Neural crest cell (in vitro differentiated cells): Measurements from ENCODE around the gene FAM149B1. TPM values are rescaled to one million over a fixed set of nuclear protein-coding genes. Genes with fewer than 3 reads are reported as not detected.

Source experiments
- DNase-seq: peaks from one replicate; pipeline ENCODE4 v3.0.0; 2021; ENCODE audit warnings: low read depth, mixed read lengths, low spot score
- H3K27ac Mint-ChIP-seq: one replicate; pipeline ENCODE4 v1.8.0; 2021; ENCODE audit warnings: mild to moderate bottlenecking, mixed read lengths; ENCODE audit not compliant: unreplicated experiment
- H3K27me3 Mint-ChIP-seq: 2 replicates; pipeline ENCODE4 v1.8.0; 2021; ENCODE audit warnings: low read depth, mild to moderate bottlenecking, mixed read lengths
- H3K36me3 Mint-ChIP-seq: 2 replicates; pipeline ENCODE4 v1.8.0; 2021; ENCODE audit warnings: low read depth, mild to moderate bottlenecking, mixed read lengths
- H3K4me1 Mint-ChIP-seq: 2 replicates; pipeline ENCODE4 v1.8.0; 2021; ENCODE audit warnings: mixed read lengths
- H3K4me3 Mint-ChIP-seq: one replicate; pipeline ENCODE4 v1.8.0; 2021; ENCODE audit warnings: mild to moderate bottlenecking, mixed read lengths
- H3K9me3 Mint-ChIP-seq: 2 replicates; pipeline ENCODE4 v1.8.0; 2021; ENCODE audit warnings: mixed read lengths
- total RNA-seq: library from RNA; stranded (reverse); gene quantifications from 2 replicates; pipeline ENCODE4 v1.2.1, GENCODE V29; 2021
- TF ChIP-seq, protein P1 (sequence below): fragments of 200-600 bp; sonication (generic); conservative IDR thresholded peaks from 2 replicates; pipeline ENCODE4 v1.5.0; 2021; ENCODE audit warnings: antibody characterized with exemption, mild to moderate bottlenecking

FAM149B1 gene
- total RNA-seq, 1 donor from 2014 or later = 27.2 TPM

- Mint-ChIP-seq H3K36me3 (peaks cover 26% of the 10 kb centered on the region), H3K27ac (no peak overlapping the region), H3K27me3 (no peaks in the 10 kb centered on the region), H3K4me3 (no peak overlapping the region), H3K9me3 (no peaks in the 10 kb centered on the region), H3K4me1 (no peaks in the 10 kb centered on the region)
- DNase-seq = no peak
- TF ChIP-seq, protein P1, sequence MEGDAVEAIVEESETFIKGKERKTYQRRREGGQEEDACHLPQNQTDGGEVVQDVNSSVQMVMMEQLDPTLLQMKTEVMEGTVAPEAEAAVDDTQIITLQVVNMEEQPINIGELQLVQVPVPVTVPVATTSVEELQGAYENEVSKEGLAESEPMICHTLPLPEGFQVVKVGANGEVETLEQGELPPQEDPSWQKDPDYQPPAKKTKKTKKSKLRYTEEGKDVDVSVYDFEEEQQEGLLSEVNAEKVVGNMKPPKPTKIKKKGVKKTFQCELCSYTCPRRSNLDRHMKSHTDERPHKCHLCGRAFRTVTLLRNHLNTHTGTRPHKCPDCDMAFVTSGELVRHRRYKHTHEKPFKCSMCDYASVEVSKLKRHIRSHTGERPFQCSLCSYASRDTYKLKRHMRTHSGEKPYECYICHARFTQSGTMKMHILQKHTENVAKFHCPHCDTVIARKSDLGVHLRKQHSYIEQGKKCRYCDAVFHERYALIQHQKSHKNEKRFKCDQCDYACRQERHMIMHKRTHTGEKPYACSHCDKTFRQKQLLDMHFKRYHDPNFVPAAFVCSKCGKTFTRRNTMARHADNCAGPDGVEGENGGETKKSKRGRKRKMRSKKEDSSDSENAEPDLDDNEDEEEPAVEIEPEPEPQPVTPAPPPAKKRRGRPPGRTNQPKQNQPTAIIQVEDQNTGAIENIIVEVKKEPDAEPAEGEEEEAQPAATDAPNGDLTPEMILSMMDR = no peak
Measured at GRCh38 chr10:73152009-73152408, 15.9 kb upstream of the FAM149B1 start.

- Mint-ChIP-seq H3K4me3 (no peak overlapping the region), H3K9me3 (no peaks in the 10 kb centered on the region), H3K27me3 (no peaks in the 10 kb centered on the region), H3K4me1 (peaks cover 4% of the 10 kb centered on the region), H3K27ac (no peak overlapping the region), H3K36me3 (peaks cover 22% of the 10 kb centered on the region)
- no peak for DNase-seq
- TF ChIP-seq, protein P1 = no peak
Measured at GRCh38 chr10:73156054-73156453, 11.9 kb upstream of the FAM149B1 start.

- Mint-ChIP-seq H3K4me1 (peaks cover 4% of the 10 kb centered on the region), H3K9me3 (no peaks in the 10 kb centered on the region), H3K27ac (no peak overlapping the region), H3K36me3 (peaks cover 30% of the 10 kb centered on the region), H3K27me3 (no peaks in the 10 kb centered on the region), H3K4me3 (peak overlapping the region; percentile 66)
- DNase-seq = peak; percentile 58
- TF ChIP-seq, protein P1 = peak; percentile 92
Measured at GRCh38 chr10:73159038-73159648, 8.8 kb upstream of the FAM149B1 start.

DNA sequence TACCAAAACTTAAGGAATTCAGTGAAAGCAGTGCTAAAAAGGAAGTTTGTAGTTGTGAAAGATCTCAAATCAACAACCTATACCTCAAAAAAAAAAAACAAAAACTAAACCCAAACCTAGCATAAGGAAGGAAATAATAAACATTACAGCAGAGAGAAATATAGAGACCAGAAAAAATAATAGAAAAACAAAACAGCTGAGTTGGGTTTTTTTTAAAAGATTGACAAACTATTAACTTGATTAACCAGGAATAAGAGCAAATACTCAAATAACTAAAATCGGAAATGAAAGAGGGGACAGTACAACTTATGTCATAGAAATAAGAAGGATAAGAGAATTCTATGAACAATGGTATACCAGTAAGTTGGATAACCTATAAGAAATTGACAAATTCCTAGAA lies 6.8 kb upstream of the FAM149B1 start:
- TF ChIP-seq, protein P1 = no peak
- no peaks in the 10 kb centered on the region for H3K9me3 Mint-ChIP-seq
- H3K4me1 Mint-ChIP-seq = peaks cover 7% of the 10 kb centered on the region
- peaks cover 30% of the 10 kb centered on the region for H3K36me3 Mint-ChIP-seq
- H3K4me3 Mint-ChIP-seq = no peak overlapping the region
- no peaks in the 10 kb centered on the region for H3K27me3 Mint-ChIP-seq
- H3K27ac Mint-ChIP-seq = no peak overlapping the region
- DNase-seq = no peak

- DNase-seq = no peak
- no peak overlapping the region for H3K4me3 Mint-ChIP-seq
- TF ChIP-seq, protein P1 = no peak
- no peaks in the 10 kb centered on the region for H3K27me3 Mint-ChIP-seq
- H3K27ac Mint-ChIP-seq = no peak overlapping the region
- H3K36me3 Mint-ChIP-seq = peaks cover 30% of the 10 kb centered on the region
- H3K4me1 Mint-ChIP-seq = peaks cover 13% of the 10 kb centered on the region
- no peaks in the 10 kb centered on the region for H3K9me3 Mint-ChIP-seq
Measured at GRCh38 chr10:73161662-73162061, 6.3 kb upstream of the FAM149B1 start.
